Thyroid gland (tissue), 4 donors: Measurements from ENCODE around the gene TTI1.

Source experiments
- POLR2A ChIP-seq, 2 donors: fragments of 450-650 bp; IDR thresholded peaks; one replicate each; pipeline ENCODE4 v1.6.1; 2017; ENCODE audit warnings: antibody characterized with exemption in 2 of 2, mild to moderate bottlenecking in 2 of 2, moderate library complexity in 1 of 2
- TF ChIP-seq, protein P1 (sequence below), 6 experiments: fragments of 200-600 bp in 3 of 6; fragments of 450-650 bp in 3 of 6; sonication (generic) in 3 of 6; IDR thresholded peaks; one replicate each; pipeline ENCODE4 v1.5.1; 2016 to 2019; ENCODE audit warnings: antibody characterized with exemption in 6 of 6, mild to moderate bottlenecking in 2 of 6, inconsistent platforms in 1 of 6, moderate library complexity in 1 of 6

GRCh38 chr20:37983286-37983685 lies 50.0 kb downstream of the TTI1 start:
- no peak for TF ChIP-seq POLR2A (IDR thresholded peaks at IDR 0.05)
- TF ChIP-seq, protein P1, sequence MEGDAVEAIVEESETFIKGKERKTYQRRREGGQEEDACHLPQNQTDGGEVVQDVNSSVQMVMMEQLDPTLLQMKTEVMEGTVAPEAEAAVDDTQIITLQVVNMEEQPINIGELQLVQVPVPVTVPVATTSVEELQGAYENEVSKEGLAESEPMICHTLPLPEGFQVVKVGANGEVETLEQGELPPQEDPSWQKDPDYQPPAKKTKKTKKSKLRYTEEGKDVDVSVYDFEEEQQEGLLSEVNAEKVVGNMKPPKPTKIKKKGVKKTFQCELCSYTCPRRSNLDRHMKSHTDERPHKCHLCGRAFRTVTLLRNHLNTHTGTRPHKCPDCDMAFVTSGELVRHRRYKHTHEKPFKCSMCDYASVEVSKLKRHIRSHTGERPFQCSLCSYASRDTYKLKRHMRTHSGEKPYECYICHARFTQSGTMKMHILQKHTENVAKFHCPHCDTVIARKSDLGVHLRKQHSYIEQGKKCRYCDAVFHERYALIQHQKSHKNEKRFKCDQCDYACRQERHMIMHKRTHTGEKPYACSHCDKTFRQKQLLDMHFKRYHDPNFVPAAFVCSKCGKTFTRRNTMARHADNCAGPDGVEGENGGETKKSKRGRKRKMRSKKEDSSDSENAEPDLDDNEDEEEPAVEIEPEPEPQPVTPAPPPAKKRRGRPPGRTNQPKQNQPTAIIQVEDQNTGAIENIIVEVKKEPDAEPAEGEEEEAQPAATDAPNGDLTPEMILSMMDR (IDR thresholded peaks at IDR 0.05): no peak
